Stomach (tissue), 4 donors: ENCODE measurements around the gene PARD3.

Experiments
- EP300 ChIP-seq: sonication (generic); formaldehyde crosslinking; IDR thresholded peaks from one replicate; pipeline ENCODE4 v1.6.1; 2017; ENCODE audit warnings: antibody characterized with exemption
- POLR2A ChIP-seq, 4 donors: fragments of 450-650 bp; IDR thresholded peaks; one replicate each; pipeline ENCODE4 v1.6.1; 2016; ENCODE audit warnings: antibody characterized with exemption in 4 of 4, control low read depth in 2 of 4, mild to moderate bottlenecking in 1 of 4, moderate library complexity in 1 of 4
- POLR2AphosphoS5 ChIP-seq, 3 donors: sonication (generic); formaldehyde crosslinking; IDR thresholded peaks; one replicate each; pipeline ENCODE4 v1.6.1; 2016; ENCODE audit warnings: antibody characterized with exemption in 3 of 3
- TF ChIP-seq, protein P1 (sequence below), 7 experiments: fragments of 450-650 bp in 4 of 7; fragments of 200-600 bp in 3 of 7; sonication (generic) in 3 of 7; IDR thresholded peaks; one replicate each; pipeline ENCODE4 v1.5.1; 2016 to 2019; ENCODE audit warnings: antibody characterized with exemption in 7 of 7, control low read depth in 2 of 7, mild to moderate bottlenecking in 1 of 7

- TF ChIP-seq, protein P1, sequence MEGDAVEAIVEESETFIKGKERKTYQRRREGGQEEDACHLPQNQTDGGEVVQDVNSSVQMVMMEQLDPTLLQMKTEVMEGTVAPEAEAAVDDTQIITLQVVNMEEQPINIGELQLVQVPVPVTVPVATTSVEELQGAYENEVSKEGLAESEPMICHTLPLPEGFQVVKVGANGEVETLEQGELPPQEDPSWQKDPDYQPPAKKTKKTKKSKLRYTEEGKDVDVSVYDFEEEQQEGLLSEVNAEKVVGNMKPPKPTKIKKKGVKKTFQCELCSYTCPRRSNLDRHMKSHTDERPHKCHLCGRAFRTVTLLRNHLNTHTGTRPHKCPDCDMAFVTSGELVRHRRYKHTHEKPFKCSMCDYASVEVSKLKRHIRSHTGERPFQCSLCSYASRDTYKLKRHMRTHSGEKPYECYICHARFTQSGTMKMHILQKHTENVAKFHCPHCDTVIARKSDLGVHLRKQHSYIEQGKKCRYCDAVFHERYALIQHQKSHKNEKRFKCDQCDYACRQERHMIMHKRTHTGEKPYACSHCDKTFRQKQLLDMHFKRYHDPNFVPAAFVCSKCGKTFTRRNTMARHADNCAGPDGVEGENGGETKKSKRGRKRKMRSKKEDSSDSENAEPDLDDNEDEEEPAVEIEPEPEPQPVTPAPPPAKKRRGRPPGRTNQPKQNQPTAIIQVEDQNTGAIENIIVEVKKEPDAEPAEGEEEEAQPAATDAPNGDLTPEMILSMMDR (IDR thresholded peaks at IDR 0.05) = no peak
- TF ChIP-seq POLR2A (IDR thresholded peaks at IDR 0.05) = no peak
- no peak for TF ChIP-seq POLR2AphosphoS5 (IDR thresholded peaks at IDR 0.05)
- TF ChIP-seq EP300 = no peak
Observed at GRCh38 chr10:34786464-34786863, 28.6 kb downstream of the PARD3 start.
